DMS114 treated with DMSO at 0.1 percent for 48 hours (cell line): ENCODE results near the gene ELF5.
A peak's percentile ranks its signal among the peaks of the same experiment; 100 is the strongest.

Experiments used
- DNase-seq: peaks from one replicate; lab custom pipeline; 2025; ENCODE audit not compliant: unreplicated experiment; lab: John Stamatoyannopoulos, UW

ELF5 gene

GRCh38 chr11:34458525-34458924 is 55.1 kb downstream of the ELF5 start:
- DNase-seq, result no peak

DNA sequence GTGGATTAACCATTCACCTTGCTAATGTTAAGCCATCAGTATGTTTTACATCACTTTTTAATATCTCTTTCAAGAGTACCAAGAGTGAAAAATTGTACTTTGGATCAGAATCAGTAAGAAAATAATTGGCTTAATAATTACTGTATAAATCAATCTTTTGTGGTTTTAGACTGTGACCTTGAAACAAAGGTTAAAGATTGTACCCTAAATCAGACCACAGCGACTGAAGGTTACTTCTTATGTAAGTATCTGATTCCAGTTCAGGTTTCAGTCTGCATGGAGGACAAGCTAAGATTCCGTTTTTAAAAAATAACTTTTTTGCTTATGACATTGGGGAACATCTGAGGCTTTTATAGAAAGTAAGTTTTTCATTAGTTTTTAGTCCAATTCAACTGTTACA is 56.0 kb downstream of the ELF5 start:
- DNase-seq, result no peak

- no peak for DNase-seq
Measured at GRCh38 chr11:34454308-34455032, 59.1 kb downstream of the ELF5 start.

- DNase-seq, result no peak
Measured at GRCh38 chr11:34451053-34451452, 62.5 kb downstream of the ELF5 start.

GRCh38 chr11:34449013-34449412 is 64.6 kb downstream of the ELF5 start:
- DNase-seq, result no peak

DNA sequence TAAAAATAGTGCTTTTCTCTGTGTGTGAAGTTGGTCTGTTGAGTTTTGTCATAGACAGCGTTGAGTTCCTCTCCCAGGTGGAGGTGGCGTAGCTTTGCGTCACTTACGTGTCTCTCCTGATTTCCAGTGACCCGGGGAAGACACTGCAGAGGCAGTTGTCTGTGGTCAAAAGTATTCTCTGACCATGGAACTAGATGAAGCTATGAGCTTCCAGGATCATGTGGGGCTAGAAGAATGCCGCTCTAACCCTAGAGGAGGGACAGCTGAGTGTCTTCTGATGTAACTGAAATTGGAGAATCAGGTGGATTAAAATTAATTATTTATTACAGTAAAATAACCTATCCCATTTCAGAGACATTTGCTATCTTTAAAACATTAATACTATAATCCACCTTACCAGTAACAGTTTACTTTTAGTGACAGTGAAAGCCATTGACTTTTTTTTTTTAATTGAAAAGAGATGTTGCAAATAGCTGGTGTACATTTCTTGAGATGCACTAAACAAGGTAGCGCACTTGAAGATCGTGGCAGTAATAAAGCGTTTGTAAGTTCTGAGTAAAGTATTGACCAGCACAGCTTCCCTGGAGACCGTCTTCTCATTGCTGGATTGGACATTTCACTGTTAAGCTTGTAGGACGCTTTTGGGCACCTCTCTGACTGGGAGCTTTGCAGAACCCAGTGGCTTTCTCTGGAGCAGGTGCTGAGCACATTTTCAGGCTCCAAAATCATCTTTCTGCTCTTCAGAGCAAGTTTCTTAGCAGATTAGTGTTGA is 65.2 kb downstream of the ELF5 start:
- DNase-seq, result no peak

DNA sequence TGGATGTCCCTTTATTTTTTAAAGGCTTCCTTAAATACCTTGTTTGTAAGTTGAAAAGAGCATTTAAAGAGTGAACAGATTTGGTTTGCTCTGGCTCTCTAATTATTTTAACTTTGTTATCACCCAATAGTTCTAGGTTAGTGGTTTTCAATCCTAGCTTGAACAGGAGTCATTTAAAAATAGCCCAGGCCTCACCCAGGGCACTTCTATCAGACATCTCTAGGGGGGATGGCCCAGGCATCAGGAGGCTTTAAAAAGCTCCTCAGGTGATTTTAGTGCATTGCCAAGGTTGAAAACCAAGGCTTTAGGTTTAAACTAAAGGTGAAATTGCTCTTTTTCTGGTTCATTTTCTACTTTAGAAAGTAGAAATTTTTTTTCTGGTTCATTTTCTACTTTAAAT is 66.5 kb downstream of the ELF5 start:
- no peak for DNase-seq

- DNase-seq, result no peak
Measured at GRCh38 chr11:34446386-34446785, 67.2 kb downstream of the ELF5 start.

- DNase-seq, result no peak
Measured at GRCh38 chr11:34445956-34446355, 67.6 kb downstream of the ELF5 start.

DNA sequence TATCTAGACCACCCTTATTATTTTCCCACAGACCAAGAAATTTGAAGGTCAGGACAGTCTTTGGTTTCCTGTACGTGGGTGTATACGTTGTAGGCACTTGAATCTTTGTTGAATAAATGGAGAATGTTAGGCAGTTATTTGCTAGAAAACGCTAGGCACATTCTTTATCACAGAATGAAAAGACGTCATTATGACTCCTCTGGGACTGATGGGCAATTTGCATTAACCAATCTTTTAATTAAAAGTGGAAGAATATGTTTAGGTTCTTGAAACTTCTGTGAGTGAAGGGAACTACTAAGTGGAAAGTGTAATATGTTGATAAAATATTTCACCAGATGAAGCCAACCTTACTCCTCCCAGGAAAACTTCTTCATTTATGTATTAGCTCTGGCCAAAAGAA is 69.2 kb downstream of the ELF5 start:
- DNase-seq, result no peak

DNA sequence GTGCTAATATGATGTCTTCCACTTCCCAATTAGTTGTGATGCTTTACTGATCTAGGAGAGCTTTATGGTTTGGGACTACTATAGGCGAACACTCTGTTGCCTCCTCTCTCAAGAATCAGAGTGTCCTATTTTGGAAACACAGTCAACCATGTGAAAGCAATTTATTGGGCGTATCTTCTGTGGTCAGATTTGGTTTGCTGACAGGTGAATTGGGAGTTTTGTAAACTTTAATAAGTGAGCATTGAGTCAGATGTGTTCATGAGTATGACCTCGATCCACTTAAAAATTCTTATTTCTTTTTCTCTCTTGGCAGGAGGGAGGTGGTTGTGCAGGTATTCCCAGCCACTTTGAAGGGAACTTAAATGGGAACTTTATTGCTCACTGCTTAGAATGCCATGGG is 70.5 kb downstream of the ELF5 start:
- no peak for DNase-seq

- DNase-seq, result no peak
Measured at GRCh38 chr11:34441814-34442213, 71.8 kb downstream of the ELF5 start.

- no peak for DNase-seq
Measured at GRCh38 chr11:34439610-34440198, 73.9 kb downstream of the ELF5 start.

- peak; percentile 79 for DNase-seq
Measured at GRCh38 chr11:34438529-34439507, 74.8 kb downstream of the ELF5 start, which contains the start of gene CAT. Gene CAT (plus strand): TSS chr11:34438934. CDS start chr11:34439014, 80 bp downstream.

GRCh38 chr11:34437224-34438125 is 76.1 kb downstream of the ELF5 start:
- no peak for DNase-seq

GRCh38 chr11:34433899-34434298 is 79.7 kb downstream of the ELF5 start:
- no peak for DNase-seq

GRCh38 chr11:34432822-34433221 is 80.8 kb downstream of the ELF5 start:
- no peak for DNase-seq

DNA sequence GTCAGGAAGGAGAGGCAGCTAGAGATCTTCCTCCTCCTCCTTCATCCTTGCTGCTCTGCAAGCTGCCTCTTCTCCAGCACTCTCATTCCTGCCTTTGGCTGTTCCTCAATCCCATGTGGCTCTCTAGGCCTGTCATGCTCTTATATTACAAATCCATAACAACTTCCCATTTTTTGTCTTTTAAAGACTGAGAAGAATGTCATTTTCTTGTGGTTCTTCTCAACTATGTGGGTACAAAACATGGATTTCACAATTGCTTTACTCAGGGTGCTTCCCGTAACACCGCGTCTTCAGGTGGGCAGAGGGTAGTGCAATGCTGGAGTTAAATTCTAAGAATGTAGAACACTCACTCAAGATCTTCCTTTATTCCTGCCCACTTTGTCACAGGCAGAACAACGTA is 81.6 kb downstream of the ELF5 start:
- DNase-seq, result no peak
